Adrenal gland (tissue), 12 donors: ENCODE measurements around the gene NKTR. TPM values are rescaled to one million over a fixed set of nuclear protein-coding genes. Genes with fewer than 3 reads are reported as not detected.
A peak's percentile ranks its signal among the peaks of the same experiment; 100 is the strongest.
"Not testable (repeated sequence)": the region's sequence is repeated elsewhere in the genome, so short reads cannot be mapped to it uniquely, and the experiment has no call there.

Source experiments
- DNase-seq, 7 donors: peaks; one replicate each; pipeline ENCODE4 v3.0.0-alpha.2; 2019 to 2020
- H3K27ac ChIP-seq, 5 donors: fragments of 200-600 bp; sonication (generic) in 4 of 5; 1 replicate in 3 of 5; 2 replicates in 2 of 5; pipeline versions ENCODE4 v1.5.1 to v1.8.0; 2016 to 2020; ENCODE audit warnings: mild to moderate bottlenecking in 1 of 5
- H3K27me3 ChIP-seq: fragments of 200-600 bp; 2 replicates; pipeline ENCODE4 v1.8.0; 2021
- H3K36me3 ChIP-seq, 2 donors: fragments of 200-600 bp; replicated peaks in 1 of 2; 1 replicate in 1 of 2; 2 replicates in 1 of 2; pipeline versions ENCODE4 v1.5.1 to v1.8.0; 2018 to 2022
- H3K4me1 ChIP-seq, 2 donors: fragments of 200-600 bp; replicated peaks in 1 of 2; 1 replicate in 1 of 2; 2 replicates in 1 of 2; pipeline versions ENCODE4 v1.5.1 to v1.8.0; 2018 to 2021
- H3K4me3 ChIP-seq, 4 donors: fragments of 200-600 bp; sonication (generic) in 3 of 4; one replicate each; pipeline ENCODE4 v1.5.1; 2016 to 2018
- H3K9me3 ChIP-seq, 3 donors: fragments of 200-600 bp; sonication (generic) in 1 of 3; replicated peaks in 1 of 3; 1 replicate in 2 of 3; 2 replicates in 1 of 3; pipeline versions ENCODE4 v1.5.1 to v1.8.0; 2016 to 2021
- CTCF ChIP-seq, 6 experiments: fragments of 450-650 bp in 4 of 6; fragments of 200-600 bp in 2 of 6; sonication (generic) in 1 of 6; IDR thresholded peaks; 1 replicate in 5 of 6; 2 replicates in 1 of 6; pipeline versions ENCODE4 v1.5.1 to v1.8.0; 2016 to 2021; ENCODE audit warnings: antibody characterized with exemption in 6 of 6, mild to moderate bottlenecking in 2 of 6, moderate library complexity in 1 of 6
- POLR2A ChIP-seq, 2 donors: fragments of 450-650 bp; IDR thresholded peaks; one replicate each; pipeline ENCODE4 v1.6.1; 2017; ENCODE audit warnings: antibody characterized with exemption in 2 of 2, mild to moderate bottlenecking in 2 of 2, moderate library complexity in 1 of 2
- WGBS, 4 donors: extraction: QIAGEN DNeasy Blood & Tissue Kit in 2 of 4; methylation state at CpG; one replicate each; pipeline versions ENCODE4 v1.1.5 to v1.1.7; 2013 to 2017; 5-methylcytosine and 5-hydroxymethylcytosine counted together
- intact Hi-C, 2 donors: fragments of 100-400 bp; cut with DNase I; formaldehyde crosslinking; loops; one replicate each; pipeline versions ENCODE4 v1.14.1 to v1.15.0; 2022 to 2023
- polyA plus RNA-seq, 3 donors: library from polyadenylated mRNA; stranded (reverse); fragments of 200-250 nt in 2 of 3; fragments of 350-450 nt in 1 of 3; fragmentation: Illumina TruSeq in 1 of 3; extraction: RNeasy Lipid Tissue Mini Kit (QIAGEN cat#74804) in 1 of 3; gene quantifications; one replicate each; pipeline ENCODE4 v1.2.3, GENCODE V29; 2013 to 2014
- total RNA-seq, 9 donors: library from RNA; depleted of rRNA in 4 of 9; stranded (reverse); fragments of >200 nt in 4 of 9; fragments of 120-200 nt in 1 of 9; fragmentation: NEBNext Ultra II Directional in 1 of 9; extraction: Animal tissue kit (Norgen Biotek cat#: 25700) in 1 of 9; gene quantifications; one replicate each; pipeline versions ENCODE4 v1.1.0 to v1.2.4, GENCODE V29; 2013 to 2023
- donor health status: healthy with polysubstance abuse.
- donor health status: Bipolar disorder and iron deficiency.
- donor health status: DM: yes; HTN: yes; CAD: no.
- donor health status: DM: no; HTN: no; CAD: no.
- donor health status: DM: no; HTN: no; CAD: no.
- donor health status: DM: yes; HTN: yes; CAD: no.

NKTR gene
- total and polyA plus RNA-seq, 12 donors: 12.7 to 114 (median 50.7) TPM

DNA sequence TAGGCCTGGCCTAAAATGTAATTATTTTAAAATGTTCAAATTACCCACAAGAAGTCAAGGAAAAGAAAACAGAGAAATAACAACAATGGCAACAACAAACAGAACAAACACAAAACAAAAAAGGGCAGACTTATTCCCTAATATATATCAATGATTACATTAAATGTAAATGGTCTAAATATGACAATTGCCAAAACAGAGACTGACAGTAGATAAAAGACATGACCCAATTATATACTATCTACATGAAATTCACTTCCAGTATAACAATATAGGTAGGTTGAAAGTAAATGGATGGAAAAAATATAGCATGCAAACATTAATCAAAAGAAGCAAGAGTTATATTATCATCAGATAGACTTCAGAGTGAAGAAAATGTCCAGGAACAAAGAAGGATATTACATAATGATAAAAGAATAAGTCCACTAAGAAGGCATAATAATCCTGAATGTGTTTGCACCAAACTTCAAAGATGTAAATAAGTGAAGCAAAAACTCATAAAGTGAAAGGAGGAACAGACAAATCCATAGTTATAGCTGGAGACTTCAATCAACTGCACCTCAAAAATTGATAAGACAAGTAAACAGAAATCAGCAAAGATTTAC lies 25.2 kb upstream of the NKTR start:
- intact Hi-C loops: no loop called here
- H3K27ac ChIP-seq: no peak overlapping the region
- DNase-seq: no peak
- H3K36me3 ChIP-seq: no peaks in the 10 kb centered on the region
- no peak for TF ChIP-seq CTCF (IDR thresholded peaks at IDR 0.05)
- TF ChIP-seq POLR2A (IDR thresholded peaks at IDR 0.05): no peak
- H3K4me1 ChIP-seq: peaks cover 0 to 3% of the 10 kb centered on the region in 2 donors
- no peaks in the 10 kb centered on the region for H3K27me3 ChIP-seq
- no peaks in the 10 kb centered on the region for H3K9me3 ChIP-seq
- H3K4me3 ChIP-seq: no peak overlapping the region

GRCh38 chr3:42578054-42578453 lies 22.4 kb upstream of the NKTR start:
- DNase-seq: no peak
- no peaks in the 10 kb centered on the region for H3K36me3 ChIP-seq
- TF ChIP-seq CTCF (IDR thresholded peaks at IDR 0.05): no peak
- TF ChIP-seq POLR2A (IDR thresholded peaks at IDR 0.05): no peak
- H3K4me1 ChIP-seq: peaks cover 0 to 17% of the 10 kb centered on the region in 2 donors
- intact Hi-C loops: no loop called here
- 93 to 98% (median 97%) methylated on average over 4 of the region's 4 CpGs for WGBS, 4 donors
- no peaks in the 10 kb centered on the region for H3K27me3 ChIP-seq
- no peak overlapping the region for H3K27ac ChIP-seq
- no peaks in the 10 kb centered on the region for H3K9me3 ChIP-seq
- H3K4me3 ChIP-seq: no peak overlapping the region

- H3K9me3 ChIP-seq, intact Hi-C loops: not testable (repeated sequence)
Observed at GRCh38 chr3:42579346-42579745, 21.1 kb upstream of the NKTR start.

DNA sequence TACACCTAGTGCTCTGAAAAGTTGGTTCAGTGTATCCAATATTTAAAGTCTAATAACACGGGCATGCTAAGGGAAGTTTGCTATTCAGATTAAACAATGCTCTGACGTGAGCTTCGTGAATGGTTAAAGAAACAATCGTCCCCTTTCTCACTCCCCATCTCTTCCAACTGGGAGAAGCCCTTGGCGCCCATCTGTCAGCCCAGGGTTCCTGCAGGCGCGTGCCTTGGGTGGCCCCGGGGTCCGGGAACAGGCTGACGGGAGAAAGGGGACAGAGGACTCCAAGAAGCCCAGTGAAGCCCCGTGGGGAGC lies 19.1 kb upstream of the NKTR start:
- intact Hi-C loops: loop anchor here in 1 of 2 donors (10.0 kb wide), 1 partner anchor 163 kb away; no protein-coding TSS in a partner anchor
- Histone ChIP-seq H3K4me1 (peaks cover 0 to 17% of the 10 kb centered on the region in 2 donors), H3K27me3 (no peaks in the 10 kb centered on the region), H3K36me3 (no peaks in the 10 kb centered on the region), H3K4me3 (peak overlapping the region; percentile 23 to 89 (median 67)), H3K9me3 (no peaks in the 10 kb centered on the region), H3K27ac (peak overlapping the region; percentile 4 to 93 (median 75))
- DNase-seq: no peak
- TF ChIP-seq CTCF (IDR thresholded peaks at IDR 0.05): no peak
- no peak for TF ChIP-seq POLR2A (IDR thresholded peaks at IDR 0.05)
- 0 to 1% (median 0%) methylated on average over 4 to 11 of the region's 11 CpGs for WGBS, 4 donors

More at GRCh38 chr3:42579346-42579745, 21.1 kb upstream of the NKTR start:
- not testable (repeated sequence) for H3K36me3 ChIP-seq, H3K27ac ChIP-seq, H3K27me3 ChIP-seq, DNase-seq, H3K4me3 ChIP-seq
- H3K4me1 ChIP-seq: peaks cover 0 to 17% of the 10 kb centered on the region in 2 donors
- 94 to 98% (median 96%) methylated on average over 4 of the region's 4 CpGs for WGBS, 4 donors
